Measurements from ENCODE around the gene MAGOH. TPM values are rescaled to one million over a fixed set of nuclear protein-coding genes. Genes with fewer than 3 reads are reported as not detected.
A peak's percentile ranks its signal among the peaks of the same experiment; 100 is the strongest.

The MAGOH gene
- total and polyA plus RNA-seq, 2 of the 13 experiments (the other 11 are each of a cell fraction or from before 2014, with no cell fraction given): 24.1 to 87.0 TPM

DNA sequence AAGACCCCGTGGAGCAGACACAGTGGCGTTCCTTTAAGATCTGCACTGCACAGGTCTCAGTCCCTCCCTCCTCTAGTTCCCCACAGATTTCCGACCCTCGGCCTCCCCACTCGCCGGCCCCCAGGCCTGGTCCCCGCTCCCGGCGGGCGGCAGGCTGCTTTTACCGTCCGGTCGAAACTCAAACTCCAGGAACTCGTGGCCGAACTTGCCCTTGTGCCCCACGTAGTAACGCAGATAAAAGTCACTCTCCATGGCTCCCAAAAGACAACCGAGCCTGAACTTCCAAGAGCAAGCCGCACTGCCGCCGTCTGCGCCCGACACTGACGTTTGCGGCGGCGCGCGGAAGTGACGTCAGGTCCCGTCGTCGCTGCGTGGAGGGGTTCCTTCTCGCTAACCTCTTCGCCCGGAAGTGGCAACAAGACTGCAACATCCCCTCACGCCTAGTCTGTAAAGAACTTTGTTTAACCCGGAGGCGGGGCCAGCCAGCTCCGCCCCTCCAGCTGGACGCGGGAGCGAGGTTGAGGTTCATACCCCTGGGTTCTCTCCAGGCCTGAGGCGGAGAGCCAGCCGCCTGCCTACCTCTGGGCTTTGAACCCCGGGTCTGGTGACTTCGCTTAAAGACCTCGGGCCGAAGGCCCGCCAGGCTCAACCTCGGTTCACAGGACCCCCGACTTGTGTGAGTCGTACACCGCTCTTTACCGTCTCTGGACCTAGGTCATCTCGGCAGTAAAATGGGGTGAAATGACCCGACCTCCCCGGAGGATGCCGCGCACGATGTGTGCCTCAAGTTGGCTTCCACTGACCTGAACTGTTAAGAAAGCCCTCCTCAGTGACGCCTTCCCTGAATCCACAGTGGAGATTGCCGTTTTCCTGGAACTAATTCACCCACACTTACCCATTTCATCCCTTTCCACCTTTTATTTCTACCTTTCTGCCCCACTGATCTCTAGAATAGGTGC, at the start of gene MAGOH (continued):
- TF ChIP-seq ZNF496 (CRISPR knock-in tag; IDR thresholded peaks at IDR 0.05; ENCODE audit: insufficient replicate concordance) (no peak), WIZ (CRISPR knock-in tag; IDR thresholded peaks at IDR 0.05) (no peak; the same call in 1 of the 2 replicates), MTF2 (CRISPR knock-in tag; IDR thresholded peaks at IDR 0.05; ENCODE audit: borderline replicate concordance) (no peak), FOXJ3 (CRISPR knock-in tag; IDR thresholded peaks at IDR 0.05; ENCODE audit: borderline replicate concordance) (peak; percentile 75; the same call in 1 of the 2 replicates), CHD4 (IDR thresholded peaks at IDR 0.05; ENCODE audit: borderline replicate concordance, low read length) (no peak), ZNF207 (IDR thresholded peaks at IDR 0.05; ENCODE audit: borderline replicate concordance) (no peak), ZNF329 (CRISPR knock-in tag; IDR thresholded peaks at IDR 0.05; ENCODE audit: low read depth) (0 out of 2 replicates have a peak, but pooled peaks have one; percentile 61), KLF9 (CRISPR knock-in tag; IDR thresholded peaks at IDR 0.05; ENCODE audit: low read depth) (no peak), ZNF75D (CRISPR knock-in tag; IDR thresholded peaks at IDR 0.05; ENCODE audit: borderline replicate concordance) (0 out of 2 replicates have a peak, but pooled peaks have one; percentile 69), ZKSCAN5 (CRISPR knock-in tag; IDR thresholded peaks at IDR 0.05) (no peak), NBN (conservative IDR thresholded peaks at IDR 0.05) (no peak), ZNF354B (CRISPR knock-in tag; IDR thresholded peaks at IDR 0.05) (0 out of 2 replicates have a peak, but pooled peaks have one; percentile 65), CCDC6 (CRISPR knock-in tag; IDR thresholded peaks at IDR 0.05) (peak; percentile 90), HOXA5 (CRISPR knock-in tag; IDR thresholded peaks at IDR 0.05) (peak; percentile 22; the same call in 1 of the 2 replicates), REXO4 (CRISPR knock-in tag; IDR thresholded peaks at IDR 0.05; ENCODE audit: borderline replicate concordance) (no peak), ZNF891 (CRISPR knock-in tag; IDR thresholded peaks at IDR 0.05) (peak; percentile 13; the same call in 1 of the 2 replicates), ZNF205 (CRISPR knock-in tag; IDR thresholded peaks at IDR 0.05) (0 out of 2 replicates have a peak, but pooled peaks have one; percentile 41), ZNF430 (CRISPR knock-in tag; IDR thresholded peaks at IDR 0.05) (no peak), ZNF790 (CRISPR knock-in tag; IDR thresholded peaks at IDR 0.05; ENCODE audit: borderline replicate concordance) (peak; percentile 81; the same call in 1 of the 2 replicates), ZNF335 (CRISPR knock-in tag; IDR thresholded peaks at IDR 0.05) (peak; percentile 49; the same call in 1 of the 2 replicates), MEIS1 (CRISPR knock-in tag; IDR thresholded peaks at IDR 0.05; ENCODE audit: borderline replicate concordance) (peak; percentile 72; the same call in 1 of the 2 replicates), THAP11 (CRISPR knock-in tag; IDR thresholded peaks at IDR 0.05) (peak; percentile 96)
- TF ChIP-seq, protein P1, sequence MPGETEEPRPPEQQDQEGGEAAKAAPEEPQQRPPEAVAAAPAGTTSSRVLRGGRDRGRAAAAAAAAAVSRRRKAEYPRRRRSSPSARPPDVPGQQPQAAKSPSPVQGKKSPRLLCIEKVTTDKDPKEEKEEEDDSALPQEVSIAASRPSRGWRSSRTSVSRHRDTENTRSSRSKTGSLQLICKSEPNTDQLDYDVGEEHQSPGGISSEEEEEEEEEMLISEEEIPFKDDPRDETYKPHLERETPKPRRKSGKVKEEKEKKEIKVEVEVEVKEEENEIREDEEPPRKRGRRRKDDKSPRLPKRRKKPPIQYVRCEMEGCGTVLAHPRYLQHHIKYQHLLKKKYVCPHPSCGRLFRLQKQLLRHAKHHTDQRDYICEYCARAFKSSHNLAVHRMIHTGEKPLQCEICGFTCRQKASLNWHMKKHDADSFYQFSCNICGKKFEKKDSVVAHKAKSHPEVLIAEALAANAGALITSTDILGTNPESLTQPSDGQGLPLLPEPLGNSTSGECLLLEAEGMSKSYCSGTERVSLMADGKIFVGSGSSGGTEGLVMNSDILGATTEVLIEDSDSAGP (CRISPR knock-in tag; IDR thresholded peaks at IDR 0.05; ENCODE audit: borderline replicate concordance): peak; percentile 91
- TF ChIP-seq, protein P2, sequence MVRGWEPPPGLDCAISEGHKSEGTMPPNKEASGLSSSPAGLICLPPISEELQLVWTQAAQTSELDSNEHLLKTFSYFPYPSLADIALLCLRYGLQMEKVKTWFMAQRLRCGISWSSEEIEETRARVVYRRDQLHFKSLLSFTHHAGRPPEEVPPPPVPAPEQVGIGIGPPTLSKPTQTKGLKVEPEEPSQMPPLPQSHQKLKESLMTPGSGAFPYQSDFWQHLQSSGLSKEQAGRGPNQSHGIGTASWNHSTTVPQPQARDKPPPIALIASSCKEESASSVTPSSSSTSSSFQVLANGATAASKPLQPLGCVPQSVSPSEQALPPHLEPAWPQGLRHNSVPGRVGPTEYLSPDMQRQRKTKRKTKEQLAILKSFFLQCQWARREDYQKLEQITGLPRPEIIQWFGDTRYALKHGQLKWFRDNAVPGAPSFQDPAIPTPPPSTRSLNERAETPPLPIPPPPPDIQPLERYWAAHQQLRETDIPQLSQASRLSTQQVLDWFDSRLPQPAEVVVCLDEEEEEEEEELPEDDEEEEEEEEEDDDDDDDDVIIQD (CRISPR knock-in tag; IDR thresholded peaks at IDR 0.05; ENCODE audit: low read depth): no peak
- TF ChIP-seq, protein P3, sequence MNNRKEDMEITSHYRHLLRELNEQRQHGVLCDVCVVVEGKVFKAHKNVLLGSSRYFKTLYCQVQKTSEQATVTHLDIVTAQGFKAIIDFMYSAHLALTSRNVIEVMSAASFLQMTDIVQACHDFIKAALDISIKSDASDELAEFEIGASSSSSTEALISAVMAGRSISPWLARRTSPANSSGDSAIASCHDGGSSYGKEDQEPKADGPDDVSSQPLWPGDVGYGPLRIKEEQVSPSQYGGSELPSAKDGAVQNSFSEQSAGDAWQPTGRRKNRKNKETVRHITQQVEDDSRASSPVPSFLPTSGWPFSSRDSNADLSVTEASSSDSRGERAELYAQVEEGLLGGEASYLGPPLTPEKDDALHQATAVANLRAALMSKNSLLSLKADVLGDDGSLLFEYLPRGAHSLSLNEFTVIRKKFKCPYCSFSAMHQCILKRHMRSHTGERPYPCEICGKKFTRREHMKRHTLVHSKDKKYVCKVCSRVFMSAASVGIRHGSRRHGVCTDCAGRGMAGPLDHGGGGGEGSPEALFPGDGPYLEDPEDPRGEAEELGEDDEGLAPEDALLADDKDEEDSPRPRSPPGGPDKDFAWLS (CRISPR knock-in tag; IDR thresholded peaks at IDR 0.05; ENCODE audit: borderline replicate concordance): no peak; the same call in 1 of the 2 replicates

Measured in HepG2 (cell line).